Retinal pigment epithelial cell (primary cell): Measurements from ENCODE around the gene RHOF.
A peak's percentile ranks its signal among the peaks of the same experiment; 100 is the strongest.

Source experiments
- DNase-seq: peaks from one replicate; pipeline ENCODE4 v3.0.0-alpha.2; 2010; ENCODE audit warnings: low read depth
- H3K4me3 ChIP-seq: 2 replicates; pipeline ENCODE4 v1.5.1; 2011; ENCODE audit warnings: mild to moderate bottlenecking, low read length, control low read depth, moderate library complexity
- TF ChIP-seq, protein P1 (sequence below): conservative IDR thresholded peaks from 2 replicates; pipeline ENCODE4 v1.5.1; 2011; ENCODE audit warnings: low read depth, low read length, control low read depth, inconsistent platforms

Gene RHOF

GRCh38 chr12:121776190-121777098 lies 17.0 kb downstream of the RHOF start:
- TF ChIP-seq, protein P1, sequence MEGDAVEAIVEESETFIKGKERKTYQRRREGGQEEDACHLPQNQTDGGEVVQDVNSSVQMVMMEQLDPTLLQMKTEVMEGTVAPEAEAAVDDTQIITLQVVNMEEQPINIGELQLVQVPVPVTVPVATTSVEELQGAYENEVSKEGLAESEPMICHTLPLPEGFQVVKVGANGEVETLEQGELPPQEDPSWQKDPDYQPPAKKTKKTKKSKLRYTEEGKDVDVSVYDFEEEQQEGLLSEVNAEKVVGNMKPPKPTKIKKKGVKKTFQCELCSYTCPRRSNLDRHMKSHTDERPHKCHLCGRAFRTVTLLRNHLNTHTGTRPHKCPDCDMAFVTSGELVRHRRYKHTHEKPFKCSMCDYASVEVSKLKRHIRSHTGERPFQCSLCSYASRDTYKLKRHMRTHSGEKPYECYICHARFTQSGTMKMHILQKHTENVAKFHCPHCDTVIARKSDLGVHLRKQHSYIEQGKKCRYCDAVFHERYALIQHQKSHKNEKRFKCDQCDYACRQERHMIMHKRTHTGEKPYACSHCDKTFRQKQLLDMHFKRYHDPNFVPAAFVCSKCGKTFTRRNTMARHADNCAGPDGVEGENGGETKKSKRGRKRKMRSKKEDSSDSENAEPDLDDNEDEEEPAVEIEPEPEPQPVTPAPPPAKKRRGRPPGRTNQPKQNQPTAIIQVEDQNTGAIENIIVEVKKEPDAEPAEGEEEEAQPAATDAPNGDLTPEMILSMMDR = peak; percentile 86
- no peak for DNase-seq
- H3K4me3 ChIP-seq = no peak overlapping the region

DNA sequence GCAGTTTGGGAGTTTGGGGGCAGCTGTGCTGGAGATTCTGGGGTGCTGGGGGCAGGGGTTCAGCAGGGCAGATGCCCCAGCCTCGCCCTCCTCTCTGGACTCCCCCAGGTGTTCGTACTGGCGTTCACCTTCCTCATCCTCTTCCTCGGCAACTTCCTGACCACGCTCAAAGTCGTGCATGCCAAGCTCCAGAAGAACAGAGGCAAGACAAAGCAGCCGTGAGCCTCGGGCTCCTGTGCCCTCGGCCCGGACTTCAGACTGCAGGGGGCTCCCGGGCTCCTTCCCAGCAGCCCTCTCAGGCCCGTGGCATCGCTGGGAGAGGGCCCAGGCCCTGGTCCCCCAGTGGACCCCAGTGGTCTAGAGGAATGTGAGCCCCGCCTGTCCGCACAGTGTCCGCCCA lies 18.0 kb downstream of the RHOF start:
- no peak for DNase-seq
- TF ChIP-seq, protein P1 = peak; percentile 1
- H3K4me3 ChIP-seq = no peak overlapping the region

DNA sequence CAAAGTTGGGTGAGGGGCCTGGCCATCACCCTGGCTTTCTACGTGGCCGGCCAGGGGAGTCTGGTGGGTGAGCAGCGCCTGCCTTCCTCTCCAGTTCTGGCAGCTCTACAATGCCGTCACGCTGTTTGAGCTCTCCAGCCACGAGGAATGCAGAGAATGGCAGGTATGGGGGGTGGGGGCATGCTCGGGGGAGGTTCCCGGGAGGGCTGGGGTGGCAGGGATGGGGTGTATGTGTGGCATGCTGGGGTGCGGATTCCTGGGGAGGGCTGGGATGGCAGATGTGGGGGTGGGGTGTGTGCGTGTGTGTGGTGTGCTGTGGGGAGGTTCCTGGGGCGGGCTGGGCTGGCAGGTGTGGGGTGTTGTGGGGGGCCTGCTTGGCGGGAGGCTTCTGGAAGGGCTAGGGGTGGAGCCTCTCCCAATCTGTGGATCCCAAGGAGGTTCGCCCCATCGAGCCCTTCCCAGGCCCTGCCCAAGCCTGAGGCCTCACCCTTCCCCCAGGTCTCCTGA lies 18.5 kb downstream of the RHOF start:
- no peak for DNase-seq
- no peak overlapping the region for H3K4me3 ChIP-seq
- TF ChIP-seq, protein P1 = no peak

DNA sequence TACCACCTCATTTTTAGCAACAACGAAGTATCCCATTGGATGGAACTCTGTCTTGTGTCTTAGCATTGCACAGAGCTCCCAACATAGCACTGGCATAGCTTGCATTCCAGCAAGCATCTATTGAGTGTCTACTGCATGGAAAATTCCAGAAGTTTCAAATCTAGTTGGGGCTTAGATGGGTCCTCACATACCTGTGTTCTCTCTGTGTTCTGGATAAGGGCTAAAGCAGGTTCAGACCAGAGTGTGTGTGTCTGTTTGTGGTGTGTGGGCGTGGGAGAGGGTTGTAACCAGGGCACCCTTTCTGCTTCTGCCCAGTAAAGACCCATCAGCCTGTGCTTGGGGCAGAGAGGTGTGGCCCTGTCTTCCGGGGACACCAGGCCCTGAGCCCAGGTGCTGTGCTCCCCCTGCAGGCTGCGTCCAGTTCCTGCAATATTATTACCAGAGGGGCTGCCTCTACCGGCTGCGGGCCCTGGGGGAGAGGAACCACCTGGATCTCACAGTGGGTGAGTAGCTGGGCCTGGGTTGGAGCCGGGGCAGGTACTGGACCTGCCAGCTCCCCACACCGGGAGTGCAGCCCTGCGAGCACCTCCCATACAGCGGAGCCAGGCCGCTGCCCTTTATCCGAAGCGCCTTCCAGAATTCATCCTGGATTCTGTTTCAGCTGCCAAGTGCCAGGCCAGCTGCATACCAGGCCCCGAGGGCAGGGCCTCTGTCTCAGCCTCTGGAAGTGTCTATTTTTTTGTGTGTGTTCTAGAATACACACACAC lies 20.3 kb downstream of the RHOF start:
- TF ChIP-seq, protein P1 = peak; percentile 84
- no peak overlapping the region for H3K4me3 ChIP-seq
- DNase-seq = no peak

- no peak for DNase-seq
- H3K4me3 ChIP-seq = no peak overlapping the region
- TF ChIP-seq, protein P1 = no peak
These were observed 22.5 kb downstream of the RHOF start for GRCh38 chr12:121770813-121771625.

DNA sequence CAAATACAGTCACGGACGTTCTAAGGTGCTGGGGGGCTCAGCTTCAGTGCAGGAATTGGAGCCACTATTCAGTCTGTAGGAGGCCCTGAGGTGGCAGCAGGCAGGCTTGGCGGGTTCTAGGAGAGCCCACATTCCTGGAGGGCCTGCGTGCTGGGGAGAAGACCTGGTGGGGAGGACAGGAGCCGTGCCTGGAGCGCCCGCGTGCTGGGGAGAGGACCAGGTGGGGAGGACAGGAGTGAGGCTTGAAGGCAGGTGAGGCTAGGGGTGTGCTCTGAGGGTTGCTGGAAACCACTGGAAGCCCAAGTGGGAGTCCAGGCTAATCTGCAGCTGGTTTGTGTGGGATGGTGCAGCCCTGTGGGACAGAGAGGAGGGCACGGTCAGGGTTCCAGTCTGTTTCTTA lies 23.1 kb downstream of the RHOF start:
- TF ChIP-seq, protein P1 = no peak
- H3K4me3 ChIP-seq = no peak overlapping the region
- no peak for DNase-seq
